DOHH2 (cell line): ENCODE results near the gene AOC1.

Experiments used
- H3F3A ChIP-seq: fragments of 200-600 bp; sonication (generic), shearing (Covaris generic); 2 replicates; pipeline ENCODE4 v1.6.0; 2016; ENCODE audit warnings: antibody characterized with exemption, mild to moderate bottlenecking; ENCODE audit not compliant: control insufficient read depth, insufficient read depth
- H3K27ac ChIP-seq: fragments of 200-600 bp; sonication (generic); 2 replicates; pipeline ENCODE4 v1.5.1; 2014; ENCODE audit warnings: low read depth, mild to moderate bottlenecking, low read length, moderate library complexity
- H3K27me3 ChIP-seq: fragments of 200-600 bp; sonication (generic); 2 replicates; pipeline ENCODE4 v1.6.1; 2014; ENCODE audit warnings: mild to moderate bottlenecking, low read length, mixed read lengths; ENCODE audit not compliant: control insufficient read depth
- H3K36me3 ChIP-seq: fragments of 200-600 bp; sonication (generic); 2 replicates; pipeline ENCODE4 v1.6.1; 2014; ENCODE audit warnings: mild to moderate bottlenecking, low read length, moderate library complexity, mixed read lengths; ENCODE audit not compliant: control insufficient read depth
- H3K4me1 ChIP-seq: fragments of 200-600 bp; sonication (generic); 2 replicates; pipeline ENCODE4 v1.6.1; 2014; ENCODE audit warnings: mild to moderate bottlenecking, low read length, mixed read lengths; ENCODE audit not compliant: control insufficient read depth
- H3K4me2 ChIP-seq: fragments of 200-600 bp; sonication (generic); 2 replicates; pipeline ENCODE4 v1.6.0; 2014; ENCODE audit warnings: mild to moderate bottlenecking, low read length, moderate library complexity
- H3K4me3 ChIP-seq: fragments of 200-600 bp; sonication (generic); 2 replicates; pipeline ENCODE4 v1.5.1; 2014; ENCODE audit warnings: mild to moderate bottlenecking, low read length, mixed read lengths
- H3K79me2 ChIP-seq: fragments of 200-600 bp; sonication (generic); 2 replicates; pipeline ENCODE4 v1.6.1; 2014; ENCODE audit warnings: mild to moderate bottlenecking, low read length, mixed read lengths; ENCODE audit not compliant: control insufficient read depth
- H3K9me2 ChIP-seq: fragments of 200-600 bp; sonication (generic); replicated peaks from 2 replicates; pipeline ENCODE4 v1.6.1; 2014; ENCODE audit warnings: mild to moderate bottlenecking, low read length, mixed read lengths; ENCODE audit not compliant: control insufficient read depth
- H3K9me3 ChIP-seq: fragments of 200-600 bp; sonication (generic); 2 replicates; pipeline ENCODE4 v1.6.1; 2014; ENCODE audit warnings: antibody characterized with exemption, low read length, mixed read lengths; ENCODE audit not compliant: control insufficient read depth, insufficient read depth
- H4K20me1 ChIP-seq: fragments of 200-600 bp; sonication (generic); 2 replicates; pipeline ENCODE4 v1.6.0; 2014; ENCODE audit warnings: low read depth, mild to moderate bottlenecking, antibody characterized with exemption, low read length, moderate library complexity; ENCODE audit not compliant: control insufficient read depth, insufficient read depth
- CTCF ChIP-seq: fragments of 200-600 bp; sonication (generic); IDR thresholded peaks from one replicate; pipeline ENCODE4 v1.5.1; 2014; ENCODE audit warnings: antibody characterized with exemption, mild to moderate bottlenecking, low read depth, low read length; ENCODE audit not compliant: poor library complexity, severe bottlenecking
- EZH2phosphoT487 ChIP-seq: fragments of 200-600 bp; sonication (generic); IDR thresholded peaks from 2 replicates; pipeline ENCODE4 v1.6.1; 2017; ENCODE audit warnings: borderline replicate concordance, mild to moderate bottlenecking, antibody characterized with exemption, low read length, moderate library complexity, mixed read lengths

AOC1 gene

GRCh38 chr7:150852371-150852905 is at the start of gene AOC1:
Gene AOC1, plus strand, starts transcription at chr7:150852517. Its CDS starts 3,954 bp downstream, at chr7:150856471.
- TF ChIP-seq CTCF, result no peak
- TF ChIP-seq EZH2phosphoT487, result no peak
- H3K4me3 ChIP-seq, result no peak within 1 kb of the TSS
- no peaks in the 10 kb centered on the region for H3F3A ChIP-seq
- H3K36me3 ChIP-seq, result no peaks in the 10 kb centered on the region
- H3K9me2 ChIP-seq, result no peaks in the 10 kb centered on the region
- no peak within 1 kb of the TSS for H3K4me2 ChIP-seq
- no peaks in the 10 kb centered on the region for H3K9me3 ChIP-seq
- no peaks in the 10 kb centered on the region for H4K20me1 ChIP-seq
- no peaks in the 10 kb centered on the region for H3K79me2 ChIP-seq
- peaks cover 9% of the 10 kb centered on the region; the same call in 1 of the 2 replicates for H3K27me3 ChIP-seq
- H3K4me1 ChIP-seq, result no peaks in the 10 kb centered on the region
- no peak within 1 kb of the TSS for H3K27ac ChIP-seq

GRCh38 chr7:150803161-150803860 is 49.0 kb upstream of the AOC1 start:
- H3K27ac ChIP-seq, result no peak overlapping the region
- H3K9me3 ChIP-seq, result no peaks in the 10 kb centered on the region; the same call in 1 of the 2 replicates
- no peaks in the 10 kb centered on the region for H3K79me2 ChIP-seq
- H3K4me3 ChIP-seq, result no peak overlapping the region
- H3K4me2 ChIP-seq, result no peak overlapping the region
- H3K27me3 ChIP-seq, result no peaks in the 10 kb centered on the region
- H3K9me2 ChIP-seq, result no peaks in the 10 kb centered on the region
- no peaks in the 10 kb centered on the region for H3K36me3 ChIP-seq
- no peaks in the 10 kb centered on the region for H3K4me1 ChIP-seq
- H4K20me1 ChIP-seq, result no peaks in the 10 kb centered on the region
- H3F3A ChIP-seq, result no peaks in the 10 kb centered on the region
- TF ChIP-seq CTCF (no peak), EZH2phosphoT487 (no peak)

GRCh38 chr7:150804802-150805201 is 47.5 kb upstream of the AOC1 start:
- no peaks in the 10 kb centered on the region; the same call in 1 of the 2 replicates for H3K9me3 ChIP-seq
- no peaks in the 10 kb centered on the region for H3F3A ChIP-seq
- H3K4me1 ChIP-seq, result no peaks in the 10 kb centered on the region
- no peaks in the 10 kb centered on the region for H4K20me1 ChIP-seq
- H3K79me2 ChIP-seq, result no peaks in the 10 kb centered on the region
- no peaks in the 10 kb centered on the region for H3K27me3 ChIP-seq
- TF ChIP-seq EZH2phosphoT487 (no peak), CTCF (no peak)
- no peak overlapping the region for H3K4me2 ChIP-seq
- no peak overlapping the region for H3K4me3 ChIP-seq
- H3K27ac ChIP-seq, result no peak overlapping the region
- H3K36me3 ChIP-seq, result no peaks in the 10 kb centered on the region
- H3K9me2 ChIP-seq, result no peaks in the 10 kb centered on the region
